Gastroesophageal sphincter (tissue), 3 donors: ENCODE data around the gene DCLRE1C.

Source experiments
- EP300 ChIP-seq: sonication (generic); formaldehyde crosslinking; IDR thresholded peaks from one replicate; pipeline ENCODE4 v1.6.1; 2017; ENCODE audit warnings: antibody characterized with exemption, mild to moderate bottlenecking
- POLR2A ChIP-seq, 2 donors: fragments of 450-650 bp; IDR thresholded peaks; one replicate each; pipeline ENCODE4 v1.6.1; 2017; ENCODE audit warnings: antibody characterized with exemption in 2 of 2, mild to moderate bottlenecking in 2 of 2, moderate library complexity in 1 of 2
- POLR2AphosphoS5 ChIP-seq: sonication (generic); formaldehyde crosslinking; IDR thresholded peaks from one replicate; pipeline ENCODE4 v1.6.1; 2017; ENCODE audit warnings: antibody characterized with exemption
- TF ChIP-seq, protein P1 (sequence below), 4 experiments: fragments of 200-600 bp in 2 of 4; fragments of 450-650 bp in 2 of 4; sonication (generic) in 1 of 4; IDR thresholded peaks; one replicate each; pipeline ENCODE4 v1.5.1; 2017 to 2019; ENCODE audit warnings: antibody characterized with exemption in 4 of 4, mild to moderate bottlenecking in 2 of 4, moderate library complexity in 2 of 4

DNA sequence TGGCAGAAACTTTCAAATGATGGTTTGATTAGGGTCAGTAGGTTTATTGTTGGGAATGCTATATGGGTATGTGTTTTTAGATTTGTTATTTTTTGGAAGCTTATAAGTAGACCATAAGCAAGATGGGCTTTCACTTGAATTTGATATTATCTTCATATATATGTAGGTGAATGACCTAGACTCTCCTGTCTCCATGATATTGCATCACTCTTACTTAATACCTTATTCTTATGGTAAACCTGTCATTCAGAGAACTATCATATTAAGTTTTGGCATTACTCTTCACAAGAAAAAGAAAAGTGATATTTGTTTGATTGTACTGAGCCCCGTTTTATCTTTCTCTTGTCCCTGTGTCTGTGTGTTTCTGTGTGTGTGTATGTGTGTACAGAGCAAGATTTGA, 98.4 kb downstream of the DCLRE1C start:
- TF ChIP-seq EP300 (no peak), POLR2A (IDR thresholded peaks at IDR 0.05) (no peak), POLR2AphosphoS5 (no peak)
- TF ChIP-seq, protein P1, sequence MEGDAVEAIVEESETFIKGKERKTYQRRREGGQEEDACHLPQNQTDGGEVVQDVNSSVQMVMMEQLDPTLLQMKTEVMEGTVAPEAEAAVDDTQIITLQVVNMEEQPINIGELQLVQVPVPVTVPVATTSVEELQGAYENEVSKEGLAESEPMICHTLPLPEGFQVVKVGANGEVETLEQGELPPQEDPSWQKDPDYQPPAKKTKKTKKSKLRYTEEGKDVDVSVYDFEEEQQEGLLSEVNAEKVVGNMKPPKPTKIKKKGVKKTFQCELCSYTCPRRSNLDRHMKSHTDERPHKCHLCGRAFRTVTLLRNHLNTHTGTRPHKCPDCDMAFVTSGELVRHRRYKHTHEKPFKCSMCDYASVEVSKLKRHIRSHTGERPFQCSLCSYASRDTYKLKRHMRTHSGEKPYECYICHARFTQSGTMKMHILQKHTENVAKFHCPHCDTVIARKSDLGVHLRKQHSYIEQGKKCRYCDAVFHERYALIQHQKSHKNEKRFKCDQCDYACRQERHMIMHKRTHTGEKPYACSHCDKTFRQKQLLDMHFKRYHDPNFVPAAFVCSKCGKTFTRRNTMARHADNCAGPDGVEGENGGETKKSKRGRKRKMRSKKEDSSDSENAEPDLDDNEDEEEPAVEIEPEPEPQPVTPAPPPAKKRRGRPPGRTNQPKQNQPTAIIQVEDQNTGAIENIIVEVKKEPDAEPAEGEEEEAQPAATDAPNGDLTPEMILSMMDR (IDR thresholded peaks at IDR 0.05) = no peak
